CD4-positive, alpha-beta T cell treated with Interleukin-17A for 1 hour (primary cell): ENCODE data around the gene NTHL1.

Source experiments
- DNase-seq: peaks from one replicate; pipeline ENCODE4 v3.0.0-alpha.2; 2020

NTHL1 gene

GRCh38 chr16:2083876-2084780, 36.5 kb upstream of the NTHL1 start:
- DNase-seq, result no peak

GRCh38 chr16:2083409-2083808, 35.8 kb upstream of the NTHL1 start:
- no peak for DNase-seq

GRCh38 chr16:2082983-2083364, 35.3 kb upstream of the NTHL1 start:
- no peak for DNase-seq

- no peak for DNase-seq
Measured at GRCh38 chr16:2082171-2082982, 34.7 kb upstream of the NTHL1 start.

- DNase-seq, result no peak
Measured at GRCh38 chr16:2081201-2082084, 33.8 kb upstream of the NTHL1 start.

- DNase-seq, result no peak
Measured at GRCh38 chr16:2079991-2080390, 32.4 kb upstream of the NTHL1 start.

GRCh38 chr16:2079311-2079800, 31.7 kb upstream of the NTHL1 start:
- no peak for DNase-seq

- no peak for DNase-seq
Measured at GRCh38 chr16:2078691-2079090, 31.1 kb upstream of the NTHL1 start.

GRCh38 chr16:2078096-2078495, 30.5 kb upstream of the NTHL1 start:
- DNase-seq, result no peak

GRCh38 chr16:2077696-2078095, 30.1 kb upstream of the NTHL1 start:
- no peak for DNase-seq

- no peak for DNase-seq
Measured at GRCh38 chr16:2077016-2077415, 29.4 kb upstream of the NTHL1 start.

- DNase-seq, result no peak
Measured at GRCh38 chr16:2076072-2076865, 28.6 kb upstream of the NTHL1 start.

GRCh38 chr16:2075631-2076030, 28.0 kb upstream of the NTHL1 start:
- DNase-seq, result no peak

- DNase-seq, result no peak
Measured at GRCh38 chr16:2074071-2074470, 26.4 kb upstream of the NTHL1 start.

- DNase-seq, result no peak
Measured at GRCh38 chr16:2072926-2073325, 25.3 kb upstream of the NTHL1 start.

- DNase-seq, result no peak
Measured at GRCh38 chr16:2071454-2072202, 24.0 kb upstream of the NTHL1 start.

GRCh38 chr16:2070576-2071453, 23.2 kb upstream of the NTHL1 start:
- no peak for DNase-seq

GRCh38 chr16:2066139-2066538, 18.5 kb upstream of the NTHL1 start:
- DNase-seq, result no peak

GRCh38 chr16:2064368-2064945, 16.8 kb upstream of the NTHL1 start:
- DNase-seq, result no peak

GRCh38 chr16:2063861-2064260, 16.2 kb upstream of the NTHL1 start:
- DNase-seq, result no peak
